ENCODE results near the gene RDH13.

GRCh38 chr19:55000761-55001160 is 62.2 kb downstream of the RDH13 start:
- TF ChIP-seq CTCF (conservative IDR thresholded peaks at IDR 0.05; ENCODE audit: low read depth, low read length) (no peak), EZH2phosphoT487 (IDR thresholded peaks at IDR 0.05; ENCODE audit: borderline replicate concordance, low read length) (no peak), EZH2 (IDR thresholded peaks at IDR 0.05; ENCODE audit: low read length, unreplicated experiment) (no peak)

All from PC-3 (cell line).